Karpas-422 (cell line): Measurements from ENCODE around the gene COQ10A. TPM values are rescaled to one million over a fixed set of nuclear protein-coding genes. Genes with fewer than 3 reads are reported as not detected.
A peak's percentile ranks its signal among the peaks of the same experiment; 100 is the strongest.

Experiments used
- DNase-seq: peaks from one replicate; pipeline ENCODE4 v3.0.0-alpha.2; 2015
- H2AFZ ChIP-seq: fragments of 200-600 bp; sonication (generic); 2 replicates; pipeline ENCODE4 v1.6.1; 2014; ENCODE audit warnings: antibody characterized with exemption, low read length, mixed read lengths
- H3K27ac ChIP-seq: fragments of 200-600 bp; sonication (generic); 2 replicates; pipeline ENCODE4 v1.5.1; 2014; ENCODE audit warnings: mild to moderate bottlenecking, low read length, moderate library complexity
- H3K27me3 ChIP-seq: fragments of 200-600 bp; sonication (generic); 2 replicates; pipeline ENCODE4 v1.6.1; 2014; ENCODE audit warnings: low read length, mixed read lengths
- H3K36me3 ChIP-seq: fragments of 200-600 bp; sonication (generic); 2 replicates; pipeline ENCODE4 v1.6.1; 2014; ENCODE audit warnings: low read length, mixed read lengths; ENCODE audit not compliant: insufficient read depth
- H3K4me1 ChIP-seq: fragments of 200-600 bp; sonication (generic); 2 replicates; pipeline ENCODE4 v1.6.1; 2014; ENCODE audit warnings: mild to moderate bottlenecking, low read length, mixed read lengths
- H3K4me2 ChIP-seq: fragments of 200-600 bp; sonication (generic); 2 replicates; pipeline ENCODE4 v1.6.1; 2014; ENCODE audit warnings: low read length, low read depth, mild to moderate bottlenecking; ENCODE audit not compliant: poor library complexity, severe bottlenecking
- H3K4me3 ChIP-seq: fragments of 200-600 bp; sonication (generic); 2 replicates; pipeline ENCODE4 v1.5.1; 2014; ENCODE audit warnings: mild to moderate bottlenecking, antibody characterized with exemption, low read length, mixed read lengths
- H3K79me2 ChIP-seq: fragments of 200-600 bp; sonication (generic); 2 replicates; pipeline ENCODE4 v1.6.1; 2014; ENCODE audit warnings: mild to moderate bottlenecking, low read length, mixed read lengths
- H3K9ac ChIP-seq: fragments of 200-600 bp; sonication (generic); 2 replicates; pipeline ENCODE4 v1.6.0; 2014; ENCODE audit warnings: low read length
- H3K9me2 ChIP-seq: fragments of 200-600 bp; sonication (generic), shearing (Covaris generic); replicated peaks from 2 replicates; pipeline ENCODE4 v1.6.0; 2014; ENCODE audit warnings: mild to moderate bottlenecking, low read length, moderate library complexity; ENCODE audit not compliant: insufficient read depth
- H3K9me3 ChIP-seq: fragments of 300-700, 200-600 bp; sonication (generic); 2 replicates; pipeline ENCODE4 v1.6.1; 2014; ENCODE audit warnings: low read length, mixed read lengths
- H4K20me1 ChIP-seq: fragments of 200-600 bp; sonication (generic); 2 replicates; pipeline ENCODE4 v1.6.1; 2014; ENCODE audit warnings: mild to moderate bottlenecking, antibody characterized with exemption, low read length, low read depth; ENCODE audit not compliant: insufficient read depth
- total RNA-seq: library from RNA; depleted of rRNA; stranded (reverse); fragments of >200 nt; shearing (Covaris generic); gene quantifications from 2 replicates; pipeline ENCODE4 v1.2.3, GENCODE V29; 2014; ENCODE audit warnings: low replicate concordance

Gene COQ10A
- total RNA-seq, 1 experiment from 2014 or later, result 38.9 TPM

GRCh38 chr12:56300644-56301464 lies 34.1 kb downstream of the COQ10A start:
- peak overlapping the region; percentile 67 for H3K27ac ChIP-seq
- no peaks in the 10 kb centered on the region for H3K9me3 ChIP-seq
- H3K79me2 ChIP-seq, result peaks cover 49% of the 10 kb centered on the region
- H3K4me2 ChIP-seq, result peak overlapping the region; percentile 98
- H4K20me1 ChIP-seq, result no peaks in the 10 kb centered on the region
- H3K36me3 ChIP-seq, result peaks cover 11% of the 10 kb centered on the region; the same call in 1 of the 2 replicates
- peak overlapping the region; percentile 75 for H3K4me3 ChIP-seq
- H3K9me2 ChIP-seq, result no peaks in the 10 kb centered on the region
- H3K9ac ChIP-seq, result peak overlapping the region; percentile 72
- peak; percentile 50 for DNase-seq
- peaks cover 64% of the 10 kb centered on the region for H3K4me1 ChIP-seq
- H3K27me3 ChIP-seq, result no peaks in the 10 kb centered on the region
- peak overlapping the region; percentile 62 for H2AFZ ChIP-seq

GRCh38 chr12:56304276-56304675 lies 37.5 kb downstream of the COQ10A start:
- Histone ChIP-seq H3K4me3 (no peak overlapping the region), H4K20me1 (no peaks in the 10 kb centered on the region), H3K79me2 (peaks cover 22% of the 10 kb centered on the region), H3K27ac (no peak overlapping the region), H3K27me3 (no peaks in the 10 kb centered on the region), H3K4me2 (no peak overlapping the region), H3K9me2 (no peaks in the 10 kb centered on the region), H3K4me1 (peaks cover 30% of the 10 kb centered on the region), H2AFZ (no peak overlapping the region), H3K9ac (no peak overlapping the region), H3K36me3 (peaks cover 6% of the 10 kb centered on the region; the same call in 1 of the 2 replicates), H3K9me3 (no peaks in the 10 kb centered on the region)
- no peak for DNase-seq

GRCh38 chr12:56304872-56305590 lies 38.3 kb downstream of the COQ10A start:
- H3K4me2 ChIP-seq, result no peak overlapping the region
- no peak overlapping the region for H3K9ac ChIP-seq
- H3K79me2 ChIP-seq, result peaks cover 14% of the 10 kb centered on the region; the same call in 1 of the 2 replicates
- no peaks in the 10 kb centered on the region for H3K27me3 ChIP-seq
- no peak overlapping the region for H3K4me3 ChIP-seq
- no peak overlapping the region for H3K27ac ChIP-seq
- peaks cover 30% of the 10 kb centered on the region for H3K4me1 ChIP-seq
- H4K20me1 ChIP-seq, result no peaks in the 10 kb centered on the region
- H3K9me3 ChIP-seq, result no peaks in the 10 kb centered on the region
- no peaks in the 10 kb centered on the region for H3K9me2 ChIP-seq
- no peak overlapping the region for H2AFZ ChIP-seq
- no peak for DNase-seq
- H3K36me3 ChIP-seq, result peaks cover 9% of the 10 kb centered on the region; the same call in 1 of the 2 replicates

- H3K27me3 ChIP-seq, result no peaks in the 10 kb centered on the region
- peaks cover 10% of the 10 kb centered on the region for H3K4me1 ChIP-seq
- H2AFZ ChIP-seq, result no peak overlapping the region
- H3K9ac ChIP-seq, result no peak overlapping the region
- peaks cover 20% of the 10 kb centered on the region; the same call in 1 of the 2 replicates for H3K36me3 ChIP-seq
- no peaks in the 10 kb centered on the region for H4K20me1 ChIP-seq
- no peak for DNase-seq
- 0 out of 2 replicates have a peak, but pooled peaks cover 7% of the 10 kb centered on the region for H3K79me2 ChIP-seq
- H3K9me2 ChIP-seq, result no peaks in the 10 kb centered on the region
- no peaks in the 10 kb centered on the region for H3K9me3 ChIP-seq
- H3K4me3 ChIP-seq, result no peak overlapping the region
- H3K4me2 ChIP-seq, result no peak overlapping the region
- H3K27ac ChIP-seq, result no peak overlapping the region
Observed at GRCh38 chr12:56307221-56307965, 40.7 kb downstream of the COQ10A start.

- DNase-seq, result no peak
- no peak overlapping the region for H2AFZ ChIP-seq
- H3K4me3 ChIP-seq, result no peak overlapping the region
- no peaks in the 10 kb centered on the region for H3K9me2 ChIP-seq
- 0 out of 2 replicates have a peak, but pooled peaks cover 7% of the 10 kb centered on the region for H3K79me2 ChIP-seq
- no peak overlapping the region for H3K4me2 ChIP-seq
- no peak overlapping the region for H3K27ac ChIP-seq
- H3K27me3 ChIP-seq, result no peaks in the 10 kb centered on the region
- no peaks in the 10 kb centered on the region for H3K4me1 ChIP-seq
- H4K20me1 ChIP-seq, result no peaks in the 10 kb centered on the region
- peaks cover 20% of the 10 kb centered on the region; the same call in 1 of the 2 replicates for H3K36me3 ChIP-seq
- no peak overlapping the region for H3K9ac ChIP-seq
- no peaks in the 10 kb centered on the region for H3K9me3 ChIP-seq
Observed at GRCh38 chr12:56308714-56309113, 42.0 kb downstream of the COQ10A start.

- Histone ChIP-seq H3K4me2 (no peak overlapping the region), H3K79me2 (peaks cover 25% of the 10 kb centered on the region), H3K9me3 (no peaks in the 10 kb centered on the region), H3K9me2 (no peaks in the 10 kb centered on the region), H3K9ac (no peak overlapping the region), H3K4me3 (no peak overlapping the region), H4K20me1 (no peaks in the 10 kb centered on the region), H2AFZ (no peak overlapping the region), H3K36me3 (peaks cover 26% of the 10 kb centered on the region; the same call in 1 of the 2 replicates), H3K27ac (no peak overlapping the region), H3K27me3 (no peaks in the 10 kb centered on the region), H3K4me1 (peaks cover 10% of the 10 kb centered on the region)
- no peak for DNase-seq
Observed at GRCh38 chr12:56311003-56311402, 44.3 kb downstream of the COQ10A start.

GRCh38 chr12:56315249-56315621 lies 48.5 kb downstream of the COQ10A start:
- Histone ChIP-seq H3K79me2 (peaks cover 18% of the 10 kb centered on the region), H3K9ac (peak overlapping the region; percentile 100), H3K9me3 (no peaks in the 10 kb centered on the region), H3K9me2 (no peaks in the 10 kb centered on the region), H4K20me1 (no peaks in the 10 kb centered on the region), H3K27me3 (no peaks in the 10 kb centered on the region), H3K36me3 (peaks cover 21% of the 10 kb centered on the region; the same call in 1 of the 2 replicates), H3K4me1 (peaks cover 21% of the 10 kb centered on the region), H3K4me3 (peak overlapping the region; percentile 99), H2AFZ (peak overlapping the region; percentile 74; the same call in 1 of the 2 replicates), H3K27ac (peak overlapping the region; percentile 62), H3K4me2 (peak overlapping the region; percentile 98)
- peak; percentile 64 for DNase-seq
